Measurements from ENCODE around the gene FSIP1. TPM values are rescaled to one million over a fixed set of nuclear protein-coding genes. Genes with fewer than 3 reads are reported as not detected.

FSIP1 gene
- total and polyA plus RNA-seq, 12 donors: 0.15 to 4.4 (median 0.89) TPM

- TF ChIP-seq CTCF (IDR thresholded peaks at IDR 0.05): no peak
- Histone ChIP-seq H3K27ac (no peak overlapping the region), H3K36me3 (no peaks in the 10 kb centered on the region), H3K27me3 (no peaks in the 10 kb centered on the region), H3K4me3 (no peak overlapping the region), H3K9me3 (no peaks in the 10 kb centered on the region), H3K4me1 (peaks cover 0 to 18% (median 0%) of the 10 kb centered on the region in 9 donors)
- intact Hi-C loops (cut with DNase I): no loop called here
- 35 to 69% methylated on average over 2 of the region's 2 CpGs for WGBS, 2 donors
- ATAC-seq: no peak
- DNase-seq: no peak
Observed at GRCh38 chr15:39743611-39744010, 39.0 kb downstream of the FSIP1 start.

GRCh38 chr15:39741258-39741657 lies 41.4 kb downstream of the FSIP1 start:
- peak in 1 of 8 donors; percentile 68 for ATAC-seq

GRCh38 chr15:39738998-39739397 lies 43.6 kb downstream of the FSIP1 start:
- DNase-seq (peak; percentile 12 to 16), ATAC-seq (peak in 2 of 8 donors; percentile 49 to 70)
- peak overlapping the region in 2 of 10 donors; percentile 5 to 11 for H3K27ac ChIP-seq
- intact Hi-C loops (cut with DNase I): no loop called here
- no peaks in the 10 kb centered on the region for H3K36me3 ChIP-seq
- H3K4me3 ChIP-seq: no peak overlapping the region
- H3K4me1 ChIP-seq: peaks cover 0 to 27% (median 0%) of the 10 kb centered on the region in 9 donors
- no peak for TF ChIP-seq CTCF (IDR thresholded peaks at IDR 0.05)
- H3K27me3 ChIP-seq: no peaks in the 10 kb centered on the region
- 82 to 86% methylated on average over 3 of the region's 3 CpGs for WGBS, 2 donors
- H3K9me3 ChIP-seq: no peaks in the 10 kb centered on the region

More at GRCh38 chr15:39741258-39741657, 41.4 kb downstream of the FSIP1 start:
- no peak for DNase-seq
- intact Hi-C loops (cut with DNase I): no loop called here
- H3K9me3 ChIP-seq: no peaks in the 10 kb centered on the region
- H3K4me1 ChIP-seq: peaks cover 0 to 20% (median 0%) of the 10 kb centered on the region in 9 donors
- TF ChIP-seq CTCF (IDR thresholded peaks at IDR 0.05): no peak
- no peak overlapping the region for H3K27ac ChIP-seq
- H3K4me3 ChIP-seq: no peak overlapping the region
- no peaks in the 10 kb centered on the region for H3K36me3 ChIP-seq
- no peaks in the 10 kb centered on the region for H3K27me3 ChIP-seq

GRCh38 chr15:39737196-39737550 lies 45.5 kb downstream of the FSIP1 start:
- H3K4me1 ChIP-seq: peaks cover 0 to 27% (median 0%) of the 10 kb centered on the region in 9 donors
- no peaks in the 10 kb centered on the region for H3K27me3 ChIP-seq
- no peak overlapping the region for H3K4me3 ChIP-seq
- no peaks in the 10 kb centered on the region for H3K9me3 ChIP-seq
- H3K36me3 ChIP-seq: no peaks in the 10 kb centered on the region
- peak overlapping the region in 4 of 10 donors; percentile 29 to 51 (median 40) for H3K27ac ChIP-seq
- ATAC-seq (peak in 1 of 8 donors; percentile 6), DNase-seq (no peak)
- intact Hi-C loops (cut with DNase I): no loop called here
- TF ChIP-seq CTCF (IDR thresholded peaks at IDR 0.05): no peak
- WGBS, 2 donors: 71% methylated on average over 4 of the region's 4 CpGs

All from heart right ventricle (tissue), 16 donors.